CD4-positive, alpha-beta memory T cell (primary cell): ENCODE results near the gene TMEM60. TPM values are rescaled to one million over a fixed set of nuclear protein-coding genes. Genes with fewer than 3 reads are reported as not detected.
"Not testable (repeated sequence)": the region's sequence is repeated elsewhere in the genome, so short reads cannot be mapped to it uniquely, and the experiment has no call there.

Experiments
- CTCF ChIA-PET: fragments of 350-600 bp; sonication (Branson Sonifier 250); formaldehyde crosslinking; loops from one replicate; lab custom pipeline; 2021; ENCODE audit warnings: inconsistent platforms; ENCODE audit not compliant: partially characterized antibody; lab: Charles Lee
- POLR2A ChIA-PET: fragments of 350-600 bp; sonication (Branson Sonifier 250); formaldehyde crosslinking; loops from one replicate; lab custom pipeline; 2021; ENCODE audit not compliant: partially characterized antibody; lab: Charles Lee
- DNase-seq, 5 donors: peaks; one replicate each; pipeline versions ENCODE4 v3.0.0 to v3.0.0-alpha.2; 2020 to 2022; ENCODE audit warnings: mixed read lengths in 1 of 5
- H3K27ac ChIP-seq: one replicate; pipeline ENCODE4 v1.7.0; 2013; ENCODE audit warnings: low read depth, low read length
- H3K27me3 ChIP-seq: 2 replicates; pipeline ENCODE4 v1.7.0; 2013; ENCODE audit warnings: mild to moderate bottlenecking, low read length, moderate library complexity; ENCODE audit not compliant: insufficient read depth
- H3K36me3 ChIP-seq: 2 replicates; pipeline ENCODE4 v1.7.0; 2013; ENCODE audit warnings: mild to moderate bottlenecking, low read length, moderate library complexity; ENCODE audit not compliant: insufficient read depth
- H3K4me1 ChIP-seq: 2 replicates; pipeline ENCODE4 v1.7.0; 2013; ENCODE audit warnings: mild to moderate bottlenecking, low read length, moderate library complexity; ENCODE audit not compliant: insufficient read depth
- H3K4me3 ChIP-seq, 2 donors: one replicate each; pipeline ENCODE4 v1.7.0; 2013; ENCODE audit warnings: low read length in 2 of 2, mild to moderate bottlenecking in 1 of 2
- H3K9me3 ChIP-seq, 2 donors: one replicate each; pipeline ENCODE4 v1.7.0; 2013; ENCODE audit warnings: low read length in 2 of 2, control low read depth in 1 of 2; ENCODE audit not compliant: control insufficient read depth in 1 of 2
- H3K27ac Mint-ChIP-seq, 7 donors: one replicate each; pipeline ENCODE4 v1.8.0; 2020 to 2021; ENCODE audit warnings: mixed read lengths in 7 of 7, mild to moderate bottlenecking in 6 of 7, inconsistent platforms in 3 of 7, moderate library complexity in 3 of 7
- H3K27me3 Mint-ChIP-seq, 2 donors: one replicate each; pipeline ENCODE4 v1.8.0; 2020 to 2021; ENCODE audit warnings: mixed read lengths in 2 of 2
- H3K36me3 Mint-ChIP-seq, 2 donors: one replicate each; pipeline ENCODE4 v1.8.0; 2020 to 2021; ENCODE audit warnings: mixed read lengths in 2 of 2, inconsistent platforms in 1 of 2, mild to moderate bottlenecking in 1 of 2
- H3K4me1 Mint-ChIP-seq, 4 donors: one replicate each; pipeline ENCODE4 v1.8.0; 2020 to 2021; ENCODE audit warnings: mixed read lengths in 4 of 4, mild to moderate bottlenecking in 1 of 4
- H3K4me3 Mint-ChIP-seq, 8 donors: one replicate each; pipeline ENCODE4 v1.8.0; 2020 to 2021; ENCODE audit warnings: mixed read lengths in 8 of 8, mild to moderate bottlenecking in 7 of 8, moderate library complexity in 6 of 8, inconsistent platforms in 3 of 8
- H3K9me3 Mint-ChIP-seq, 8 donors: one replicate each; pipeline ENCODE4 v1.8.0; 2020 to 2021; ENCODE audit warnings: mixed read lengths in 8 of 8, mild to moderate bottlenecking in 5 of 8, inconsistent platforms in 3 of 8, moderate library complexity in 1 of 8
- intact Hi-C: fragments of 100-400 bp; cut with micrococcal nuclease; formaldehyde crosslinking; loops from one replicate; pipeline ENCODE4 v1.15.1; 2023
- polyA plus RNA-seq, 2 donors: library from polyadenylated mRNA; unstranded; fragments of 300-500 nt; fragmentation: Illumina TruSeq; gene quantifications; one replicate each; pipeline ENCODE4 v1.2.3, GENCODE V29; 2021
- total RNA-seq, 2 experiments: library from RNA; stranded (reverse); gene quantifications; one replicate each; pipeline ENCODE4 v1.2.3, GENCODE V29; 2021

Gene TMEM60
- total and polyA plus RNA-seq, 4 experiments from 2014 or later, result 18.2 to 36.6 (median 20.8) TPM

GRCh38 chr7:77837275-77837674 lies 39.0 kb upstream of the TMEM60 start:
- CTCF ChIA-PET, result no interaction called here

GRCh38 chr7:77836425-77836824 lies 38.2 kb upstream of the TMEM60 start:
- H3K36me3 Mint-ChIP-seq, H3K9me3 Mint-ChIP-seq, H3K27ac ChIP-seq, H3K4me3 ChIP-seq, H3K36me3 ChIP-seq, POLR2A ChIA-PET, H3K27me3 ChIP-seq, H3K9me3 ChIP-seq, H3K27me3 Mint-ChIP-seq, DNase-seq, CTCF ChIA-PET, intact Hi-C loops: not testable (repeated sequence)
- H3K4me3 Mint-ChIP-seq, result peak overlapping the region in 1 of 8 donors; percentile 31
- H3K27ac Mint-ChIP-seq, result peak overlapping the region in 1 of 7 donors; percentile 4
- H3K4me1 Mint-ChIP-seq, result peaks cover 39 to 61% (median 49%) of the 10 kb centered on the region in 4 donors
- peaks cover 57% of the 10 kb centered on the region for H3K4me1 ChIP-seq

More at GRCh38 chr7:77837275-77837674, 39.0 kb upstream of the TMEM60 start:
- Mint-ChIP-seq H3K4me3 (no peak overlapping the region), H3K27me3 (no peaks in the 10 kb centered on the region), H3K4me1 (peaks cover 33 to 57% (median 42%) of the 10 kb centered on the region in 4 donors), H3K9me3 (peaks cover 0 to 3% (median 0%) of the 10 kb centered on the region in 8 donors), H3K36me3 (peaks cover 2 to 8% of the 10 kb centered on the region in 2 donors), H3K27ac (no peak overlapping the region)
- no peak for DNase-seq
- Histone ChIP-seq H3K36me3 (no peaks in the 10 kb centered on the region), H3K27ac (no peak overlapping the region), H3K9me3 (no peaks in the 10 kb centered on the region), H3K4me1 (peaks cover 48% of the 10 kb centered on the region), H3K4me3 (no peak overlapping the region), H3K27me3 (no peaks in the 10 kb centered on the region)
- POLR2A ChIA-PET, result interaction anchor here (0.6 kb wide), 1 partner anchor 36 kb away, joined by 3 read pairs; no protein-coding TSS in a partner anchor
- intact Hi-C loops, result no loop called here

GRCh38 chr7:77833136-77833535 lies 34.9 kb upstream of the TMEM60 start:
- peaks cover 0 to 7% of the 10 kb centered on the region in 2 donors for H3K36me3 Mint-ChIP-seq
- H3K9me3 ChIP-seq, result no peaks in the 10 kb centered on the region
- H3K4me3 ChIP-seq, result no peak overlapping the region
- peaks cover 71% of the 10 kb centered on the region for H3K4me1 ChIP-seq
- ChIA-PET CTCF (interaction anchor here (1.2 to 2.1 kb wide), 4 partner anchors 30 to 74 kb away, joined by 4 to 14 read pairs (median 7); partner anchors contain the start of genes PHTF2 and TMEM60), POLR2A (interaction anchor here (0.6 to 6.4 kb wide), 7 partner anchors 12 to 44 kb away, joined by 3 to 96 read pairs (median 4); partner anchors contain the start of genes PHTF2 and TMEM60)
- no peaks in the 10 kb centered on the region for H3K27me3 ChIP-seq
- no peak for DNase-seq
- peaks cover 47 to 73% (median 59%) of the 10 kb centered on the region in 4 donors for H3K4me1 Mint-ChIP-seq
- H3K27ac Mint-ChIP-seq, result peak overlapping the region; percentile 19 to 93 (median 43)
- peak overlapping the region in 7 of 8 donors; percentile 12 to 50 (median 24) for H3K4me3 Mint-ChIP-seq
- no peaks in the 10 kb centered on the region for H3K27me3 Mint-ChIP-seq
- no peak overlapping the region for H3K27ac ChIP-seq
- intact Hi-C loops, result no loop called here
- peaks cover 0 to 3% (median 0%) of the 10 kb centered on the region in 8 donors for H3K9me3 Mint-ChIP-seq
- H3K36me3 ChIP-seq, result no peaks in the 10 kb centered on the region

- Mint-ChIP-seq H3K4me3 (peak overlapping the region; percentile 32 to 84 (median 71)), H3K4me1 (peaks cover 49 to 78% (median 61%) of the 10 kb centered on the region in 4 donors), H3K27me3 (no peaks in the 10 kb centered on the region), H3K9me3 (peaks cover 0 to 3% (median 0%) of the 10 kb centered on the region in 8 donors), H3K27ac (peak overlapping the region; percentile 19 to 82 (median 74)), H3K36me3 (peaks cover 0 to 7% of the 10 kb centered on the region in 2 donors)
- ChIA-PET POLR2A (interaction anchor here (0.6 to 6.4 kb wide), 7 partner anchors 11 to 102 kb away, joined by 4 to 96 read pairs (median 6); partner anchors contain the start of genes PHTF2 and TMEM60), CTCF (interaction anchor here (0.8 to 2.0 kb wide), 4 partner anchors 29 to 65 kb away, joined by 3 to 9 read pairs (median 4); partner anchors contain the start of genes PHTF2 and TMEM60)
- Histone ChIP-seq H3K4me3 (peak overlapping the region in 1 of 2 donors; percentile 3), H3K36me3 (no peaks in the 10 kb centered on the region), H3K9me3 (no peaks in the 10 kb centered on the region), H3K27me3 (no peaks in the 10 kb centered on the region), H3K27ac (peak overlapping the region; percentile 25), H3K4me1 (peaks cover 80% of the 10 kb centered on the region)
- no peak for DNase-seq
- intact Hi-C loops, result no loop called here
Observed at GRCh38 chr7:77831953-77832352, 33.7 kb upstream of the TMEM60 start.

GRCh38 chr7:77831481-77831880 lies 33.2 kb upstream of the TMEM60 start:
- DNase-seq, result peak; percentile 9 to 41 (median 22)
- POLR2A ChIA-PET, result interaction anchor here (0.6 to 6.4 kb wide), 8 partner anchors 9 to 102 kb away, joined by 4 to 96 read pairs (median 6); partner anchors contain the start of genes PHTF2 and TMEM60
- Histone ChIP-seq H3K27ac (peak overlapping the region; percentile 25), H3K4me3 (peak overlapping the region in 1 of 2 donors; percentile 3), H3K4me1 (peaks cover 85% of the 10 kb centered on the region), H3K27me3 (no peaks in the 10 kb centered on the region), H3K9me3 (no peaks in the 10 kb centered on the region), H3K36me3 (no peaks in the 10 kb centered on the region)
- intact Hi-C loops, result no loop called here
- peaks cover 52 to 80% (median 64%) of the 10 kb centered on the region in 4 donors for H3K4me1 Mint-ChIP-seq
- H3K27ac Mint-ChIP-seq, result peak overlapping the region; percentile 48 to 90 (median 79)
- H3K36me3 Mint-ChIP-seq, result peaks cover 1 to 6% of the 10 kb centered on the region in 2 donors
- H3K9me3 Mint-ChIP-seq, result peaks cover 0 to 6% (median under 1%) of the 10 kb centered on the region in 8 donors
- CTCF ChIA-PET, result interaction anchor here (0.8 to 2.0 kb wide), 5 partner anchors 15 to 180 kb away, joined by 3 to 9 read pairs (median 3); partner anchors contain the start of genes PHTF2 and TMEM60
- no peaks in the 10 kb centered on the region for H3K27me3 Mint-ChIP-seq
- peak overlapping the region; percentile 32 to 84 (median 71) for H3K4me3 Mint-ChIP-seq

- H3K36me3 ChIP-seq, result no peaks in the 10 kb centered on the region
- POLR2A ChIA-PET, result interaction anchor here (1.4 to 6.4 kb wide), 5 partner anchors 9 to 32 kb away, joined by 6 to 96 read pairs (median 7); partner anchors contain the start of genes PHTF2 and TMEM60
- peaks cover 0 to 13% (median 2%) of the 10 kb centered on the region in 8 donors for H3K9me3 Mint-ChIP-seq
- peaks cover 87% of the 10 kb centered on the region for H3K4me1 ChIP-seq
- H3K9me3 ChIP-seq, result no peaks in the 10 kb centered on the region
- no peak overlapping the region for H3K27ac ChIP-seq
- H3K36me3 Mint-ChIP-seq, result peaks cover 3 to 8% of the 10 kb centered on the region in 2 donors
- H3K4me3 Mint-ChIP-seq, result peak overlapping the region in 6 of 8 donors; percentile 32 to 84 (median 72)
- H3K27me3 ChIP-seq, result no peaks in the 10 kb centered on the region
- DNase-seq, result no peak
- intact Hi-C loops, result no loop called here
- peak overlapping the region; percentile 38 to 90 (median 79) for H3K27ac Mint-ChIP-seq
- H3K27me3 Mint-ChIP-seq, result no peaks in the 10 kb centered on the region
- CTCF ChIA-PET, result interaction anchor here (0.9 to 2.0 kb wide), 4 partner anchors 16 to 179 kb away, joined by 3 to 9 read pairs (median 3); partner anchors contain the start of genes PHTF2 and TMEM60
- H3K4me3 ChIP-seq, result no peak overlapping the region
- peaks cover 51 to 83% (median 65%) of the 10 kb centered on the region in 4 donors for H3K4me1 Mint-ChIP-seq
Observed at GRCh38 chr7:77830649-77831355, 32.6 kb upstream of the TMEM60 start.
